HepG2 (cell line): ENCODE measurements around the gene TRIM27. TPM values are rescaled to one million over a fixed set of nuclear protein-coding genes. Genes with fewer than 3 reads are reported as not detected.

Experiments used
- FOXM1 ChIP-seq: sonication (generic); formaldehyde crosslinking; IDR thresholded peaks from 2 replicates; pipeline ENCODE4 v1.5.0; 2020; ENCODE audit warnings: missing genetic modification reagents
- KLF6 ChIP-seq: IDR thresholded peaks from 2 replicates; pipeline ENCODE4 v1.8.0; 2016; ENCODE audit warnings: missing biosample characterization, missing genetic modification reagents
- MEF2D ChIP-seq: sonication (generic); formaldehyde crosslinking; IDR thresholded peaks from 2 replicates; pipeline ENCODE4 v1.5.1; 2020; ENCODE audit warnings: mild to moderate bottlenecking, missing genetic modification reagents
- MZF1 ChIP-seq: sonication (generic); formaldehyde crosslinking; IDR thresholded peaks from 2 replicates; pipeline ENCODE4 v1.8.1; 2023; ENCODE audit warnings: mild to moderate bottlenecking, missing genetic modification reagents, borderline replicate concordance
- PHF20 ChIP-seq: sonication (generic); formaldehyde crosslinking; IDR thresholded peaks from 2 replicates; pipeline ENCODE4 v1.5.0; 2020; ENCODE audit warnings: mild to moderate bottlenecking, missing genetic modification reagents
- SOX13 ChIP-seq, 3 experiments: fragments of 450-650 bp in 1 of 3; sonication (generic) in 1 of 3; formaldehyde crosslinking in 1 of 3; IDR thresholded peaks in 2 of 3; conservative IDR thresholded peaks in 1 of 3; 2 replicates each; pipeline versions ENCODE4 v1.5.0 to v1.6.1; 2016 to 2020; ENCODE audit warnings: antibody characterized with exemption in 1 of 3, mild to moderate bottlenecking in 1 of 3, missing compliant biosample characterization in 1 of 3, missing genetic modification reagents in 1 of 3, moderate library complexity in 1 of 3
- SPEN ChIP-seq: sonication (generic); formaldehyde crosslinking; IDR thresholded peaks from 2 replicates; pipeline ENCODE4 v1.5.1; 2020; ENCODE audit warnings: low read depth, mild to moderate bottlenecking, missing genetic modification reagents
- ZBTB46 ChIP-seq: sonication (generic); formaldehyde crosslinking; IDR thresholded peaks from 2 replicates; pipeline ENCODE4 v1.4.0; 2020; ENCODE audit warnings: mild to moderate bottlenecking, missing genetic modification reagents, borderline replicate concordance
- ZBTB8A ChIP-seq: sonication (generic); formaldehyde crosslinking; IDR thresholded peaks from 2 replicates; pipeline ENCODE4 v1.4.0; 2020; ENCODE audit warnings: mild to moderate bottlenecking, low read depth, missing genetic modification reagents, borderline replicate concordance
- ZMAT3 ChIP-seq: sonication (generic); formaldehyde crosslinking; conservative IDR thresholded peaks from 2 replicates; pipeline ENCODE4 v1.7.0; 2021; ENCODE audit warnings: missing genetic modification reagents
- ZNF234 ChIP-seq: sonication (generic); formaldehyde crosslinking; conservative IDR thresholded peaks from 2 replicates; pipeline ENCODE4 v1.5.1; 2020; ENCODE audit warnings: mild to moderate bottlenecking, missing genetic modification reagents
- ZNF33B ChIP-seq: sonication (generic); formaldehyde crosslinking; IDR thresholded peaks from 2 replicates; pipeline ENCODE4 v1.5.1; 2020; ENCODE audit warnings: mild to moderate bottlenecking, missing genetic modification reagents
- ZNF678 ChIP-seq: sonication (generic); formaldehyde crosslinking; IDR thresholded peaks from 2 replicates; pipeline ENCODE4 v1.4.0; 2020; ENCODE audit warnings: mild to moderate bottlenecking, missing genetic modification reagents
- ZNF703 ChIP-seq: sonication (generic); formaldehyde crosslinking; IDR thresholded peaks from 2 replicates; pipeline ENCODE4 v1.5.1; 2020; ENCODE audit warnings: missing genetic modification reagents, mild to moderate bottlenecking, moderate library complexity, borderline replicate concordance
- polyA plus RNA-seq, 8 experiments: library from polyadenylated mRNA; depleted of rRNA in 3 of 8; stranded (reverse) in 7 of 8; unstranded in 1 of 8; fragments of >200 nt; fragmentation: Illumina TruSeq in 4 of 8; extraction: Trizol in 4 of 8; gene quantifications; 2 replicates each; pipeline versions ENCODE4 v1.2.1 to v1.2.3, GENCODE V29; 2011 to 2016; ENCODE audit warnings: low read depth in 4 of 8, missing spikeins in 1 of 8, mixed read lengths in 1 of 8; ENCODE audit not compliant: insufficient read depth in 1 of 8
- total RNA-seq, 5 experiments: library from RNA; depleted of rRNA; stranded (reverse); fragments of >200 nt; fragmentation: Illumina TruSeq; extraction: Trizol; gene quantifications; 2 replicates each; pipeline ENCODE4 v1.2.3, GENCODE V29; 2016; ENCODE audit warnings: low read depth in 1 of 5

Gene TRIM27
- total and polyA plus RNA-seq, 2 of the 13 experiments (the other 11 are each of a cell fraction or from before 2014, with no cell fraction given), result 88.6 to 112 TPM

GRCh38 chr6:28943223-28943556, 19.4 kb upstream of the TRIM27 start (continued):
- 0 out of 2 replicates have a peak, but pooled peaks have one; percentile 71 for TF ChIP-seq ZBTB46 (CRISPR knock-in tag)
- TF ChIP-seq ZNF33B (CRISPR knock-in tag), result no peak
- 0 out of 2 replicates have a peak, but pooled peaks have one; percentile 19 for TF ChIP-seq SOX13 (IDR thresholded peaks at IDR 0.05)
- TF ChIP-seq SOX13 (CRISPR knock-in tag; conservative IDR thresholded peaks at IDR 0.05 in 1 of 2, IDR thresholded peaks at IDR 0.05 in 1 of 2), result peak in 1 of 2 experiments; percentile 12; a peak in 1 of 4 replicates
- TF ChIP-seq ZNF703 (CRISPR knock-in tag), result no peak
- no peak for TF ChIP-seq ZNF234 (CRISPR knock-in tag)
- TF ChIP-seq ZMAT3, result no peak
- 0 out of 2 replicates have a peak, but pooled peaks have one; percentile 45 for TF ChIP-seq ZBTB8A (CRISPR knock-in tag)
- TF ChIP-seq FOXM1 (CRISPR knock-in tag), result no peak
- no peak for TF ChIP-seq MZF1
- 0 out of 2 replicates have a peak, but pooled peaks have one; percentile 5 for TF ChIP-seq SPEN (CRISPR knock-in tag)
- peak; percentile 56; the same call in 1 of the 2 replicates for TF ChIP-seq PHF20
- 0 out of 2 replicates have a peak, but pooled peaks have one; percentile 44 for TF ChIP-seq ZNF678 (CRISPR knock-in tag)
- peak; percentile 61; the same call in 1 of the 2 replicates for TF ChIP-seq MEF2D (CRISPR knock-in tag)
- TF ChIP-seq KLF6 (CRISPR knock-in tag), result no peak
- TF ChIP-seq, all 625 proteins: peak for 13
